ENCODE data around the gene FCN3.

Gene FCN3

GRCh38 chr1:27372808-27373690 is 1.6 kb downstream of the FCN3 start:
- peaks cover 13% of the 10 kb centered on the region for H3K4me1 Mint-ChIP-seq
- ATAC-seq (no peak), DNase-seq (no peak)
- no peaks in the 10 kb centered on the region for H3K27me3 Mint-ChIP-seq
- no peak overlapping the region for H3K4me3 Mint-ChIP-seq
- no peak overlapping the region for H3K27ac Mint-ChIP-seq
- no peaks in the 10 kb centered on the region for H3K9me3 Mint-ChIP-seq

- peaks cover 18% of the 10 kb centered on the region for H3K4me1 Mint-ChIP-seq
- no peak for ATAC-seq
- no peak overlapping the region for H3K4me3 Mint-ChIP-seq
- H3K27ac Mint-ChIP-seq, result no peak overlapping the region
- no peaks in the 10 kb centered on the region for H3K27me3 Mint-ChIP-seq
- H3K9me3 Mint-ChIP-seq, result no peaks in the 10 kb centered on the region
- no peak for DNase-seq
Measured at GRCh38 chr1:27372022-27372807, 2.4 kb downstream of the FCN3 start.

GRCh38 chr1:27368869-27369582 is 5.6 kb downstream of the FCN3 start:
- Mint-ChIP-seq H3K27ac (peak overlapping the region in 1 of 2 donors; percentile 33), H3K4me3 (no peak overlapping the region), H3K4me1 (peaks cover 45% of the 10 kb centered on the region), H3K9me3 (no peaks in the 10 kb centered on the region), H3K27me3 (no peaks in the 10 kb centered on the region)
- ATAC-seq (no peak), DNase-seq (no peak)

- Mint-ChIP-seq H3K27me3 (no peaks in the 10 kb centered on the region), H3K4me1 (peaks cover 46% of the 10 kb centered on the region), H3K27ac (no peak overlapping the region), H3K4me3 (peak overlapping the region; percentile 74 to 79), H3K9me3 (no peaks in the 10 kb centered on the region)
- ATAC-seq (no peak), DNase-seq (no peak)
Measured at GRCh38 chr1:27367160-27367650, 7.4 kb downstream of the FCN3 start.

- H3K4me3 Mint-ChIP-seq, result peak within 1 kb of the TSS; percentile 87 to 95
- DNase-seq (no peak), ATAC-seq (peak; percentile 46)
- H3K9me3 Mint-ChIP-seq, result no peaks in the 10 kb centered on the region
- H3K4me1 Mint-ChIP-seq, result peaks cover 46% of the 10 kb centered on the region
- H3K27me3 Mint-ChIP-seq, result no peaks in the 10 kb centered on the region
- H3K27ac Mint-ChIP-seq, result peak within 1 kb of the TSS; percentile 79 to 83
Measured at GRCh38 chr1:27366411-27367159, 8.0 kb downstream of the FCN3 start, which contains the start of gene MAP3K6. Gene MAP3K6 (minus strand): TSS chr1:27366961. CDS start chr1:27366597, 364 bp downstream.

- peaks cover 46% of the 10 kb centered on the region for H3K4me1 Mint-ChIP-seq
- ATAC-seq (peak; percentile 79), DNase-seq (peak; percentile 82 to 83)
- peak overlapping the region; percentile 87 to 95 for H3K4me3 Mint-ChIP-seq
- H3K27ac Mint-ChIP-seq, result peak overlapping the region; percentile 79 to 83
- H3K9me3 Mint-ChIP-seq, result no peaks in the 10 kb centered on the region
- H3K27me3 Mint-ChIP-seq, result no peaks in the 10 kb centered on the region
Measured at GRCh38 chr1:27366113-27366410, 8.6 kb downstream of the FCN3 start.

- ATAC-seq (peak; percentile 77), DNase-seq (peak; percentile 73 to 75)
- Mint-ChIP-seq H3K4me1 (peaks cover 51% of the 10 kb centered on the region), H3K27me3 (no peaks in the 10 kb centered on the region), H3K4me3 (peak overlapping the region; percentile 87 to 95), H3K27ac (peak overlapping the region; percentile 79 to 83), H3K9me3 (no peaks in the 10 kb centered on the region)
Measured at GRCh38 chr1:27365372-27366112, 9.1 kb downstream of the FCN3 start.

- Mint-ChIP-seq H3K9me3 (no peaks in the 10 kb centered on the region), H3K27me3 (no peaks in the 10 kb centered on the region), H3K4me3 (peak overlapping the region in 1 of 2 donors; percentile 95), H3K4me1 (peaks cover 54% of the 10 kb centered on the region), H3K27ac (peak overlapping the region in 1 of 2 donors; percentile 79)
- ATAC-seq (no peak), DNase-seq (no peak)
Measured at GRCh38 chr1:27364696-27365371, 9.8 kb downstream of the FCN3 start.

GRCh38 chr1:27363766-27364695 is 10.6 kb downstream of the FCN3 start:
- no peak for DNase-seq
- peaks cover 54% of the 10 kb centered on the region for H3K4me1 Mint-ChIP-seq
- H3K27ac Mint-ChIP-seq, result no peak overlapping the region
- H3K27me3 Mint-ChIP-seq, result peaks cover 4% of the 10 kb centered on the region
- H3K4me3 Mint-ChIP-seq, result no peak overlapping the region
- ATAC-seq, result no peak
- H3K9me3 Mint-ChIP-seq, result no peaks in the 10 kb centered on the region

GRCh38 chr1:27361553-27361952 is 13.1 kb downstream of the FCN3 start:
- Mint-ChIP-seq H3K9me3 (no peaks in the 10 kb centered on the region), H3K4me1 (peaks cover 62% of the 10 kb centered on the region), H3K27ac (no peak overlapping the region), H3K27me3 (peaks cover 8% of the 10 kb centered on the region), H3K4me3 (no peak overlapping the region)
- ATAC-seq (no peak), DNase-seq (no peak)

GRCh38 chr1:27361044-27361402 is 13.6 kb downstream of the FCN3 start:
- H3K4me3 Mint-ChIP-seq, result peak overlapping the region; percentile 79
- H3K27me3 Mint-ChIP-seq, result peaks cover 8% of the 10 kb centered on the region
- H3K27ac Mint-ChIP-seq, result peak overlapping the region in 1 of 2 donors; percentile 38
- DNase-seq, result no peak
- H3K9me3 Mint-ChIP-seq, result no peaks in the 10 kb centered on the region
- peaks cover 67% of the 10 kb centered on the region for H3K4me1 Mint-ChIP-seq
- no peak for ATAC-seq

GRCh38 chr1:27360159-27361043 is 14.2 kb downstream of the FCN3 start:
- peaks cover 67% of the 10 kb centered on the region for H3K4me1 Mint-ChIP-seq
- peaks cover 8% of the 10 kb centered on the region for H3K27me3 Mint-ChIP-seq
- no peaks in the 10 kb centered on the region for H3K9me3 Mint-ChIP-seq
- H3K27ac Mint-ChIP-seq, result peak overlapping the region in 1 of 2 donors; percentile 38
- H3K4me3 Mint-ChIP-seq, result peak overlapping the region; percentile 79
- ATAC-seq, result peak; percentile 2
- peak in 1 of 2 donors; percentile 31 for DNase-seq
